Measurements from ENCODE around the gene PPP1R1A. TPM values are rescaled to one million over a fixed set of nuclear protein-coding genes. Genes with fewer than 3 reads are reported as not detected.

The PPP1R1A gene, protein sequence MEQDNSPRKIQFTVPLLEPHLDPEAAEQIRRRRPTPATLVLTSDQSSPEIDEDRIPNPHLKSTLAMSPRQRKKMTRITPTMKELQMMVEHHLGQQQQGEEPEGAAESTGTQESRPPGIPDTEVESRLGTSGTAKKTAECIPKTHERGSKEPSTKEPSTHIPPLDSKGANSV
- total RNA-seq: not detected in 2 replicates

DNA sequence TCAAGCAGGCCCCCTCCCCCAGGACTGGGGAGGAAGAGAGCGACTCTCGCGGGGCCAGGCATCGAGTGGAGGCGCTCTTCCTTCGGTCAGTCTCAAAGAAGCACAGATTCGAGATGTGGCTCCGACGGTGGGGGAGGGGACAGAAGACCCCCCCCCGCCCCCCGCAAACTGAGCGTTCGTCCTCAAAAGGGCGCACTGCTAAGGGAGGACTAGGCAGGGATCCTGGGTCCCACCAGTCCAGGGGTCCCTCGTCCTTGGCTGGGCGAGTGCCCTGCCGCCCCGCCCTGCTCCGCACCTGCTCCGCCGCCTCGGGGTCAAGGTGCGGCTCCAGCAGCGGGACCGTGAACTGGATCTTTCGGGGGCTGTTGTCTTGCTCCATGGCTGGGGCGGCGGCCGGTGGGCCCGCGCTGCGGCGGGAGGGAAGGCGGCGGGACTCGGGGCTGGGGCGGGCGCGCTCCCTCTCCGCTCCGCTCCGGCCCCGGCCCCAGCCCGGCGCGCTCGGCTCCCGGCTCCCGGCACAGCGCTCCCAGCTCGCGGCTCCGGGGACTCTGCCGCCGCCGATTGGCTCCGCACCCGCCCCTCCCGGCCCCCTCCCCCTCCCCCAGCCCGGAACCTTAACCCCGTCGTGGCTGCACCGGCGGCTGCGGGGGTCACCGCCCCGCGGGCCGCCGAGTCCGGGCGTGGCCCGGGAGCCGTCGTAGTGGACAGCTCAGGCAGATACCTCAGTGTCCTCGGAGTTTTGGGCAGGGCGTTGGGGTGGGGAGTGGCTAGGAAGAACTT, at the start of gene PPP1R1A:
Gene PPP1R1A (minus strand): TSS at position 550 of the 780 bp plus-strand sequence. CDS start 171 bp downstream, at position 379.

DNA sequence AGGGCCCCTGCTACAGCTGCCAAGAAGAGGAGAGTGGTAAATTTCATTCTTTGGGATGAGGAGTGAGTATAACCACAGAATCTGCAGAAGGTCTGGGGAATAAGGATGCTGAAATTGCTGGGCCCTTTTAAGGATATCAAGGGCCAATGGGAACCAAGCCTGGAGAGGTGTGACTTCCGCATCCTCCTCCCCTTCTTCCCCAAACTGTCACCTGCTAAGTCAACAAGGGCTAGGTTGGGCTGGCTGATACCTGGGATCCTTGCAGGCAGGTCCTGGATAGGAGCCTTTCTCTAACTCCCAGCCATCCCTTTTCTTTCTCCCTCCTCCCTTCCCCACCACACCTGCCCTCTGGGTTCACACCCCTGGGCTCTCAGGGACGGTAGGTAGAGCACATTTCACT, 46.3 kb upstream of the PPP1R1A start, which contains the start of gene LACRT:
Gene LACRT (minus strand): TSS at position 101 of the 400 bp plus-strand sequence. CDS start 54 bp downstream, at position 47.

Other genes with a start within 250 kb of the PPP1R1A start
- 0.23 TPM in 1 of 2 replicates, not detected in the other for gene GPR84, start 224.2 kb downstream of the PPP1R1A start, total RNA-seq
- 25.5 and 37.4 TPM in 2 replicates for gene ZNF385A, start 203.9 kb downstream of the PPP1R1A start, total RNA-seq
- 186 and 267 TPM in 2 replicates for gene ITGA5, start 169.4 kb downstream of the PPP1R1A start, total RNA-seq
- gene GTSF1, start 115.1 kb downstream of the PPP1R1A start, total RNA-seq: not detected in 2 replicates
- gene NCKAP1L, start 90.9 kb downstream of the PPP1R1A start, total RNA-seq: not detected in 2 replicates
- gene PDE1B, start 39.1 kb downstream of the PPP1R1A start, total RNA-seq: not detected in 2 replicates
- not detected in 2 replicates for gene LACRT, start 46.2 kb upstream of the PPP1R1A start, total RNA-seq
- not detected in 2 replicates for gene DCD, start 59.7 kb upstream of the PPP1R1A start, total RNA-seq

Data from hair follicular keratinocyte (primary cell).